Common myeloid progenitor, CD34-positive (primary cell): Measurements from ENCODE around the gene ARPIN.
"Not testable (repeated sequence)": the region's sequence is repeated elsewhere in the genome, so short reads cannot be mapped to it uniquely, and the experiment has no call there.

Experiments used
- CTCF ChIA-PET: fragments of 350-600 bp; sonication (Branson Sonifier 250); formaldehyde crosslinking; loops from one replicate; lab custom pipeline; 2021; ENCODE audit warnings: antibody characterized with exemption; lab: Charles Lee
- POLR2A ChIA-PET: fragments of 350-600 bp; sonication (Branson Sonifier 250); formaldehyde crosslinking; loops from one replicate; lab custom pipeline; 2021; ENCODE audit warnings: antibody characterized with exemption; lab: Charles Lee
- DNase-seq, 3 donors: peaks; one replicate each; pipeline versions ENCODE4 v3.0.0 to v3.0.0-alpha.2; 2013
- H3K27ac ChIP-seq, 2 experiments: 1 replicate in 1 of 2; 2 replicates in 1 of 2; pipeline ENCODE4 v1.7.0; 2013; ENCODE audit warnings: inconsistent platforms in 2 of 2, low read length in 2 of 2, mild to moderate bottlenecking in 2 of 2, low read depth in 1 of 2, moderate library complexity in 1 of 2; ENCODE audit not compliant: severe bottlenecking in 2 of 2, insufficient read depth in 1 of 2, poor library complexity in 1 of 2
- H3K27me3 ChIP-seq, 5 experiments: replicated peaks in 2 of 5; 1 replicate in 3 of 5; 2 replicates in 2 of 5; pipeline versions ENCODE4 v1.6.1 to v1.7.0; 2013; ENCODE audit warnings: low read length in 4 of 5, mild to moderate bottlenecking in 2 of 5, moderate library complexity in 2 of 5, inconsistent platforms in 1 of 5; ENCODE audit not compliant: insufficient read depth in 5 of 5, control insufficient read depth in 4 of 5
- H3K36me3 ChIP-seq, 4 experiments: 1 replicate in 2 of 4; 2 replicates in 2 of 4; pipeline versions ENCODE4 v1.6.1 to v1.7.0; 2013; ENCODE audit warnings: low read length in 3 of 4, control low read depth in 1 of 4, mild to moderate bottlenecking in 1 of 4; ENCODE audit not compliant: control insufficient read depth in 4 of 4, insufficient read depth in 4 of 4
- H3K4me1 ChIP-seq, 4 experiments: 1 replicate in 3 of 4; 2 replicates in 1 of 4; pipeline versions ENCODE4 v1.6.1 to v1.7.1; 2013; ENCODE audit warnings: low read length in 3 of 4, mild to moderate bottlenecking in 3 of 4, control low read depth in 1 of 4, inconsistent platforms in 1 of 4, moderate library complexity in 1 of 4; ENCODE audit not compliant: control insufficient read depth in 4 of 4, insufficient read depth in 4 of 4; ENCODE audit errors: control extremely low read depth in 1 of 4
- H3K4me3 ChIP-seq, 7 experiments: 1 replicate in 4 of 7; 2 replicates in 3 of 7; pipeline versions ENCODE4 v1.5.1 to v1.7.0; 2013; ENCODE audit warnings: mild to moderate bottlenecking in 7 of 7, low read length in 6 of 7, moderate library complexity in 6 of 7, inconsistent platforms in 2 of 7, low read depth in 2 of 7, control low read depth in 1 of 7; ENCODE audit not compliant: insufficient read depth in 4 of 7, control insufficient read depth in 1 of 7; ENCODE audit errors: extremely low read depth in 1 of 7
- H3K9me3 ChIP-seq, 5 experiments: 1 replicate in 4 of 5; 2 replicates in 1 of 5; pipeline versions ENCODE4 v1.6.1 to v1.7.1; 2013; ENCODE audit warnings: low read length in 4 of 5, mild to moderate bottlenecking in 2 of 5, inconsistent platforms in 1 of 5, low read depth in 1 of 5, moderate library complexity in 1 of 5; ENCODE audit not compliant: control insufficient read depth in 4 of 5, insufficient read depth in 2 of 5; ENCODE audit errors: control extremely low read depth in 1 of 5
- WGBS: methylation state at CpG from one replicate; pipeline ENCODE4 v1.1.5; 2013; ENCODE audit not compliant: insufficient coverage; 5-methylcytosine and 5-hydroxymethylcytosine counted together

Gene ARPIN

DNA sequence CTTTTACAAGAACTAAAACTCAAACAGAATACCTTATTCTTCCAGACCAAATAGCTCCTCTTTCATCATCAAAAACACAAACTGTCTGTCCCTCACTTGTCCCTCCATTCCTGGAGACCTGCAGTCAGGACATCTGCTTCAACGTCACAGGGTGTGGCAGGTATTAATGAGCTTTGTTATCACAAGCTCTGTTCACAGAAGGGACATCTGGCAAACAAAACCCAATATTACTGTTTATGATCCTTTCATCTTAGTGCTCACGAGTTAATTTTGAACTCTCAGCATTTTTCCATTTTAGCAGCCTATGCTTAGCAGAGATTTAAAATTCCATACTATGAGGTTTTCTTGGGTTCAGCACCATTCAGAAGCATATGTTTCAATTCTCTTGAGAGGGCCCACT is 51.9 kb downstream of the ARPIN start:
- H3K4me3 ChIP-seq: no peak overlapping the region
- ChIA-PET CTCF (interaction anchor here (0.7 to 2.1 kb wide), 6 partner anchors 14 to 131 kb away, joined by 3 to 9 read pairs (median 3); no protein-coding TSS in a partner anchor), POLR2A (no interaction called here)
- peaks cover 2 to 38% (median 28%) of the 10 kb centered on the region in 4 experiments for H3K36me3 ChIP-seq
- DNase-seq: peak in 1 of 3 donors; percentile 7
- H3K4me1 ChIP-seq: peaks cover 0 to 2% (median 0%) of the 10 kb centered on the region in 4 experiments
- no peaks in the 10 kb centered on the region for H3K27me3 ChIP-seq
- no peaks in the 10 kb centered on the region for H3K9me3 ChIP-seq
- H3K27ac ChIP-seq: no peak overlapping the region
- WGBS: 100% methylated on average over 2 of the region's 2 CpGs

DNA sequence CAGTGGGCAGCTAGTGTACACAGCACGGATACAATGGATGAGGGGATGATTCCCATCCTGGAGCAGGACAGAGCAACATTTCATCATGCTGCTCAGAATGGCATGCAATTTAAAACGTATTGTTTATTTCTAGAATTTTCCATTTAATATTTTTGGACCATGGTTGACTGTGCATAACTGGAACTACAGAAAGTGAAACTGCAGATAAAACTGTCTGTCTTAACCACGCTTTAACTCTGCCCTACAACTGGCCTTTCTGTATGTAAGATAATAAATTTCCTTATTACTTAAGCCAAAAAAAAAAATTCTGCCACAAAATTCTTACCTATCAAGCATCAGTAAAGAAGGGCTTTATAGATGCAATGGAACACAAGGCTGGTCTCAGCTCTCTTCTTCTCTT is 52.3 kb downstream of the ARPIN start:
- ChIA-PET POLR2A (no interaction called here), CTCF (interaction anchor here (0.7 to 2.1 kb wide), 5 partner anchors 14 to 130 kb away, joined by 3 to 9 read pairs (median 3); no protein-coding TSS in a partner anchor)
- H3K36me3 ChIP-seq: peaks cover 2 to 37% (median 27%) of the 10 kb centered on the region in 4 experiments
- no peak overlapping the region for H3K4me3 ChIP-seq
- no peaks in the 10 kb centered on the region for H3K9me3 ChIP-seq
- peak in 1 of 3 donors; percentile 20 for DNase-seq
- 100% methylated on average over 1 of the region's 3 CpGs for WGBS
- H3K27ac ChIP-seq: no peak overlapping the region
- peaks cover 0 to 2% (median 0%) of the 10 kb centered on the region in 4 experiments for H3K4me1 ChIP-seq
- H3K27me3 ChIP-seq: no peaks in the 10 kb centered on the region

DNA sequence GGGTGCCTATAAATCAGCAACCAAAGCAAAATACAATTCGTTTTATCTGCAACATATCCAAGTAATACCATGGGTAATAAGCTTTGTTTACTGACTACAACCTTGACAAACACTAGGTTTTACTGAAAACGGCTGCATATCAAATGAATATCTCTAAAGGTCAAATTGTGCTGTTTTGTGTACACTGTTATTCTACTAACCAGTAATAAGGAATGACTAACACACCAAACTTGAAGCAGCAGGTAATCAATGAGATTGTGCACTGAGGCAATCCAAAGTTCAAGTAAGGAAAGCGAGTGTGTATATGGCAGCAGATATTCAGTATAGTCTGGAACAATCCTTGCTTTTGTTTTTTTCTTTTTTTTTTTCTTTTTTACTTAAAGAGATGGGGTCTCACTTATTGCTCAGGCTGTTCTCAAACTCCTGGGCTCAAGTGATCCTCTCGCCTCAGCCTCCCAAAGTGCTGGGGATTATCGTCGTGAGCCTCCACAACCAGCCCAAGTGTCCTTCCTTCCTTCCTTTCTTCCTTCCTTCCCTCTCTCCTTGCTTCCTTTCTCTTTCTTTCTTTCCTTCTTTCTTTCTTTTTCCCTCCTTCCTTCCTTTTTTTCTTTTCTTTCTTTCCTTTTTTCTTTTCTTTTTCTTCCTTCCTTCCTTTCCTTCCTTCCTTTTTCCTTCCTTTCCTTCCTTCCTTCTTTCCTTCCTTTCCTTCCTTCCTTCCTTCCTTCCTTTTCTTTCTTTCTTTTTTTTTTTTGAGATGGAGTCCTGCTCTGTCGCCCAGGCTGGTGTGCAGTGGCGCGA is 53.9 kb downstream of the ARPIN start:
- ChIA-PET POLR2A (no interaction called here), CTCF (interaction anchor here (1.0 kb wide), 1 partner anchor 98 kb away, joined by 3 read pairs; no protein-coding TSS in a partner anchor)
- Histone ChIP-seq H3K4me3 (no peak overlapping the region), H3K27me3 (no peaks in the 10 kb centered on the region), H3K9me3 (no peaks in the 10 kb centered on the region), H3K4me1 (peaks cover 0 to 2% (median 0%) of the 10 kb centered on the region in 4 experiments), H3K27ac (no peak overlapping the region), H3K36me3 (peaks cover 2 to 36% (median 22%) of the 10 kb centered on the region in 4 experiments)
- DNase-seq: no peak
- 92% methylated on average over 3 of the region's 9 CpGs for WGBS

DNA sequence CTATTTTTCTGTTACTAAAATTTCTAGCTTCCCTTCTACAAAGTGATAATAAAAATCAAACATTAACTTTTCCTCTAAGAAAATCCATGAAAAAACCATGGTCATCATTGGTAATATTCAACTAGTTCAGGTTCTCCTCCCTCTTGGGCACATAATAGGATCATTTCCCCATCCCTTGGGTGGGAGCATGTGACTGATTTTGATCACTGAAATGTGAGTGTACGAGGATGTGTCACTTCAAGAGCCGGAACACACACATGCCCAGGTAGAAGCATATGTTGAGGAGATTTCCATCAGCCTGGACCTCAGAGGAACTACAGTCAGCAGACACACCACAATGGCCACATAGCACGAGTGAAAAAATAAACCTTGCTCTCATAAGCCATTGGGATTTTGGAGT is 55.1 kb downstream of the ARPIN start:
- ChIA-PET CTCF (no interaction called here), POLR2A (no interaction called here)
- DNase-seq: no peak
- peaks cover 2 to 28% (median 17%) of the 10 kb centered on the region in 4 experiments for H3K36me3 ChIP-seq
- H3K4me3 ChIP-seq: no peak overlapping the region
- peaks cover 0 to 2% (median 0%) of the 10 kb centered on the region in 4 experiments for H3K4me1 ChIP-seq
- H3K9me3 ChIP-seq: no peaks in the 10 kb centered on the region
- H3K27ac ChIP-seq: no peak overlapping the region
- 100% methylated on average over 3 of the region's 3 CpGs for WGBS
- H3K27me3 ChIP-seq: no peaks in the 10 kb centered on the region

DNA sequence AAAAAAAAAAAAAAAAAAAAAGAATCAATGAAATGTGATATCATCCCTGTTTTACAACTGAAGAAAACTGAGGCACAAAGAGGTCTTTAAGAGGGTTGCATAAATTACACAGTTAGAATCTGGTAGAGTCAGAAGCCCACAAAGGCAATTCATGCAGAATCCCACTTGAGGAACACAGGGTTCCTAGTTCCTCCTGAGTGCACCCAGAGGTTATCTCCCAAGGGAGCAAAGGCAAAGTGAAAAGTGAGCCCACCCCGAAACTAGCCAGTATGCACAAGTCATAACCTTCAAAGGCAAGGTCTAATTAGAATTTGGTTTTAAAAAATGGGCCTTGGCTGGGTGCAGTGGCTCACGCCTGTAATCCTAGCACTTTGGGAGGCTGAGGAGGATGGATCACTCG is 56.8 kb downstream of the ARPIN start:
- Histone ChIP-seq H3K9me3 (no peaks in the 10 kb centered on the region), H3K4me1 (peaks cover 0 to 16% (median 5%) of the 10 kb centered on the region in 4 experiments), H3K27ac (no peak overlapping the region), H3K27me3 (no peaks in the 10 kb centered on the region), H3K36me3 (peaks cover 0 to 19% (median 15%) of the 10 kb centered on the region in 4 experiments), H3K4me3 (no peak overlapping the region)
- ChIA-PET CTCF (no interaction called here), POLR2A (no interaction called here)
- 100% methylated on average over 3 of the region's 3 CpGs for WGBS
- DNase-seq: no peak

DNA sequence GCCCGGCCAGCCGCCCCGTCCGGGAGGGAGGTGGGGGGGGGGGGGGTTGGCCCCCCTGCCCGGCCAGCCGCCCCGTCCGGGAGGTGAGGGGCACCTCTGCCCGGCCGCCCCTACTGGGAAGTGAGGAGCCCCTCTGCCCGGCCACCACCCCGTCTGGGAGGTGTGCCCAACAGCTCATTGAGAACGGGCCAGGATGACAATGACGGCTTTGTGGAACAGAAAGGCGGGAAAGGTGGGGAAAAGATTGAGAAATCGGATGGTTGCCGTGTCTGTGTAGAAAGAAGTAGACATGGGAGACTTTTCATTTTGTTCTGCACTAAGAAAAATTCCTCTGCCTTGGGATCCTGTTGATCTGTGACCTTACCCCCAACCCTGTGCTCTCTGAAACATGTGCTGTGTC is 57.9 kb downstream of the ARPIN start:
- POLR2A ChIA-PET, CTCF ChIA-PET, DNase-seq, H3K27me3 ChIP-seq, H3K27ac ChIP-seq, H3K4me3 ChIP-seq, H3K9me3 ChIP-seq: not testable (repeated sequence)
- Histone ChIP-seq H3K36me3 (peaks cover 0 to 16% (median 12%) of the 10 kb centered on the region in 4 experiments), H3K4me1 (peaks cover 0 to 19% (median 5%) of the 10 kb centered on the region in 4 experiments)
- 100% methylated on average over 3 of the region's 17 CpGs for WGBS
